K562 (cell line): Measurements from ENCODE around the gene CPNE6.

Experiments
- CHCHD3 ChIP-seq: fragments of 250-450 bp; sonication (Bioruptor Pico); IDR thresholded peaks from 2 replicates; pipeline ENCODE4 v2.1.2; 2022; ENCODE audit warnings: mild to moderate bottlenecking
- CTCF ChIP-seq, 3 experiments: IDR thresholded peaks in 2 of 3; conservative IDR thresholded peaks in 1 of 3; 2 replicates each; pipeline ENCODE4 v1.5.1; 2011 to 2012; ENCODE audit warnings: low read length in 3 of 3, mild to moderate bottlenecking in 3 of 3, control low read depth in 2 of 3, improper control_type of control experiment in 1 of 3, inconsistent platforms in 1 of 3, low read depth in 1 of 3, mixed read lengths in 1 of 3, moderate library complexity in 1 of 3; ENCODE audit not compliant: insufficient read depth in 2 of 3
- EWSR1 ChIP-seq: fragments of 450-650 bp; IDR thresholded peaks from 2 replicates; pipeline ENCODE4 v1.6.1; 2018; ENCODE audit warnings: borderline replicate concordance, mild to moderate bottlenecking, low read depth, moderate library complexity; ENCODE audit not compliant: partially characterized antibody
- HDGF ChIP-seq: fragments of 450-650 bp; IDR thresholded peaks from 2 replicates; pipeline ENCODE4 v1.6.1; 2016
- NFIC ChIP-seq: fragments of 450-650 bp; IDR thresholded peaks from 2 replicates; pipeline ENCODE4 v1.6.1; 2017; ENCODE audit warnings: mild to moderate bottlenecking, inconsistent platforms
- NKRF ChIP-seq: fragments of 450-650 bp; IDR thresholded peaks from 2 replicates; pipeline ENCODE4 v1.6.1; 2016; ENCODE audit warnings: borderline replicate concordance
- RBBP5 ChIP-seq: fragments of 200-600 bp; sonication (generic); IDR thresholded peaks from 2 replicates; pipeline ENCODE4 v1.6.1; 2012; ENCODE audit warnings: borderline replicate concordance, mild to moderate bottlenecking, low read length, control low read depth, inconsistent platforms; ENCODE audit not compliant: insufficient read depth, poor library complexity, severe bottlenecking
- REST ChIP-seq, 2 experiments: fragments of 450-650 bp; formaldehyde crosslinking in 1 of 2; IDR thresholded peaks; 2 replicates each; pipeline versions ENCODE4 v1.4.0 to v1.6.1; 2014 to 2020; ENCODE audit warnings: mild to moderate bottlenecking in 2 of 2, borderline replicate concordance in 1 of 2, low read depth in 1 of 2
- SRSF7 ChIP-seq: fragments of 200-400 bp; formaldehyde crosslinking; optimal IDR thresholded peaks from 2 replicates; pipeline ENCODE3; 2017; ENCODE audit warnings: mild to moderate bottlenecking, low read depth, low read length
- TAF1 ChIP-seq: IDR thresholded peaks from 2 replicates; pipeline ENCODE4 v1.6.1; 2011; ENCODE audit warnings: mild to moderate bottlenecking, low read length, moderate library complexity; ENCODE audit not compliant: insufficient read depth, control insufficient read depth, severe bottlenecking; ENCODE audit errors: extremely low read depth
- YY1 ChIP-seq, 3 experiments: IDR thresholded peaks; 2 replicates each; pipeline ENCODE4 v1.6.1; 2011; ENCODE audit warnings: low read length in 2 of 3, mild to moderate bottlenecking in 2 of 3, moderate library complexity in 2 of 3, borderline replicate concordance in 1 of 3, control low read depth in 1 of 3, low read depth in 1 of 3; ENCODE audit not compliant: insufficient read depth in 3 of 3, insufficient replicate concordance in 2 of 3, control insufficient read depth in 1 of 3, insufficient read length in 1 of 3; ENCODE audit errors: extremely low read depth in 1 of 3
- ZBTB33 ChIP-seq: sonication (generic); formaldehyde crosslinking; IDR thresholded peaks from 2 replicates; pipeline ENCODE4 v1.8.1; 2023; ENCODE audit warnings: mild to moderate bottlenecking, missing genetic modification reagents

GRCh38 chr14:24102357-24103048 is 31.1 kb downstream of the CPNE6 start:
- TF ChIP-seq CTCF (IDR thresholded peaks at IDR 0.05 in 2 of 3, conservative IDR thresholded peaks at IDR 0.05 in 1 of 3; ENCODE audit: insufficient read depth in 2 of 3, low read depth in 1 of 3, low read length in 3 of 3) (no peak), RBBP5 (no peak), ZBTB33 (no peak), TAF1 (no peak), NFIC (no peak), REST (IDR thresholded peaks at IDR 0.05; ENCODE audit: borderline replicate concordance) (no peak), REST (CRISPR knock-in tag; IDR thresholded peaks at IDR 0.05; ENCODE audit: low read depth) (no peak), YY1 (IDR thresholded peaks at IDR 0.05; ENCODE audit: borderline replicate concordance in 1 of 3, control insufficient read depth in 1 of 3, extremely low read depth in 1 of 3, insufficient read depth in 3 of 3, insufficient read length in 1 of 3, insufficient replicate concordance in 2 of 3, low read depth in 1 of 3, low read length in 2 of 3) (no peak), EWSR1 (no peak), NKRF (no peak), HDGF (no peak), SRSF7 (no peak), CHCHD3 (CRISPR knock-in tag) (no peak)
